ENCODE results near the gene MYOM1.
"Not testable (repeated sequence)": the region's sequence is repeated elsewhere in the genome, so short reads cannot be mapped to it uniquely, and the experiment has no call there.

The MYOM1 gene

GRCh38 chr18:3073353-3073752 lies 146.4 kb downstream of the MYOM1 start:
- not testable (repeated sequence) for DNase-seq

GRCh38 chr18:3071676-3072075 lies 148.1 kb downstream of the MYOM1 start:
- DNase-seq = no peak

DNA sequence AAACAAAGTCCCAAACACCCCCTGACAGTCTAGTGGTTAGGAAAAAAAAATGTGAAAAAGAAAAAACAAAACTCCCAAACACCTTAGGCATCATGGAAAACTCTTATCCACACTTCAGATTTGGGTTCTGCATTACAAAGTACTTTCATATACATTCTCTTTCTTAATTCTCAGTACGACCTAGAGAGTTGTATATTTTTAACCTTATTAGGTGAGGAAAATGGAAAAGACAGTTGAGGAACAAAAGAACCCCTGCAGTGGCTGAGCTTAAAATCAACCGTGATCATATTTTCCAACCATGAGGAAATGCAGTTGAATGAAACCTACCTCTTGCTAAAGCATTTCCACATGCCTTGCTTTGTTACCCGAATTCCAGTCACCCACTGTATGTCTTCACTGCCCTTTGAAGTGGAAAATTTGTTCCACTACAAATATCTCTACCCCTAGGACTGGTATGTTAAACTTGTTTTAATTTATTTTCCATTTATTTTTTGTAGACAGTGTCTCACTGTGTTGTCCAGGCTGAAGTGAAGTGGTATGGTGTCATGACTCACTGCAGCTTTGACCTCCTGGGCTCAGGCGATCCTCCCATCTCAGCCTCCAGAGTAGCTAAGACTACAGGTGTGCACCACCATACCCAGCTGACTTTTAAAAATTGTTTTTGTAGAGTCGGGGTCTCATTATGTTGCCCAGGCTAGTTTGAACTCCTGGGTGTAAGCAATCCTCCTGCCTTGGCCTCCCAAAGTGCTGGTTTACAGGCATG lies 149.9 kb downstream of the MYOM1 start:
- no peak for DNase-seq

DNA sequence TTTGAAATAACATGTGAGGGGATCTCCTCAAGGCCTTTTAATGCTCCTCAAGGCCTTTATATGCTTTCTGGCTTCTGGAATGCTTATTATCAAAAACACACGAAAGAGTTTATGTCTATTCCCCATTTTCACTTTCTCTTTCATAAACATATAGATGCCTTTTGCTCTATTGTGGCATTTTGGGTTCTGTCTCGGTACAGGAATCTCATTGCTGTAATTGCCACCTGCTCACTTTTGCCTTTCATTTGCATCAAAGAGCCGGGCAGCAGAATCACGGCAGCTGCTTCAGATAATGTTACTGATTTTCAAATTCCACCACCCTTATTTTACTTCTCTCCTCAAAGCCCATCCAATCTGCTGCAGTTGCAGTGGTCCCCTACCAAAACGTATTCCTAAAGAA lies 152.0 kb downstream of the MYOM1 start:
- no peak for DNase-seq

- no peak for DNase-seq
These were observed 152.6 kb downstream of the MYOM1 start for GRCh38 chr18:3067165-3067661.

GRCh38 chr18:3066341-3067110 lies 153.2 kb downstream of the MYOM1 start:
- no peak for DNase-seq

- DNase-seq = not testable (repeated sequence)
These were observed 156.0 kb downstream of the MYOM1 start for GRCh38 chr18:3063766-3064165.

GRCh38 chr18:3062798-3063680 lies 156.7 kb downstream of the MYOM1 start:
- no peak for DNase-seq

DNA sequence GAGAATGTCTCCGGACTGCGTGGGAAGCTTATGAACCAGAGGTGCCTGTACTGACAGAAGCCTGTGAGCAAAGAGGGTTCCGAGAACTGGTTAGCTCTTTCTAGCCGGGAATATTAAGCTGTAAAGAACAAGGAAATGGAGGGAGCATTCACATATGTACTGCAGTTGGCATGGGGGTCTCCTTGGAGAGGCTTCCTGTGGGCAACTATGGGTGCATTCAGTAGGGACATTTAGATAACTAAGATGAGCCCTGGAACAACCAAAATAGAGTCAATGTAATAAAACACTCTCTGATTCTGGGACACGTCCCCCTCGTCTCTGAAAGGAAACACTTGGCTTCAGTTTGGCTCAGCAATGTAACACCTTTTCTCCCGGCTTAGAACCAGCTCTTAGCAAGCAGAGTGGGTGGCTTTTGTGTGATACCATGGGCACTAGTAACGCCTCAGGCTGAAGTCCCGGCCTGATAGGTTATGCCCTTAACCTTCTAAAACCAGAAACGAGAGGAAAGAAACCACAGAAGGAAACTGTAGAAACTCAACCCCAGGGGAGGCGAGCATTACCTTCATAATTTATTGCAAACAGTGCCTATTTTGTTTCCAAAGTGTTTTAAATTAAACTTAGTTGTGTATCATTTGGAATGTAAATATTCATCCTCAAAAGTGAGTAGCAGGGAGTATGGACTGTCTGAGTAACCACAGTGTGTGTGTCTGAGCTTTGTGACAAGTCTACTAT lies 158.0 kb downstream of the MYOM1 start:
- DNase-seq = no peak

DNA sequence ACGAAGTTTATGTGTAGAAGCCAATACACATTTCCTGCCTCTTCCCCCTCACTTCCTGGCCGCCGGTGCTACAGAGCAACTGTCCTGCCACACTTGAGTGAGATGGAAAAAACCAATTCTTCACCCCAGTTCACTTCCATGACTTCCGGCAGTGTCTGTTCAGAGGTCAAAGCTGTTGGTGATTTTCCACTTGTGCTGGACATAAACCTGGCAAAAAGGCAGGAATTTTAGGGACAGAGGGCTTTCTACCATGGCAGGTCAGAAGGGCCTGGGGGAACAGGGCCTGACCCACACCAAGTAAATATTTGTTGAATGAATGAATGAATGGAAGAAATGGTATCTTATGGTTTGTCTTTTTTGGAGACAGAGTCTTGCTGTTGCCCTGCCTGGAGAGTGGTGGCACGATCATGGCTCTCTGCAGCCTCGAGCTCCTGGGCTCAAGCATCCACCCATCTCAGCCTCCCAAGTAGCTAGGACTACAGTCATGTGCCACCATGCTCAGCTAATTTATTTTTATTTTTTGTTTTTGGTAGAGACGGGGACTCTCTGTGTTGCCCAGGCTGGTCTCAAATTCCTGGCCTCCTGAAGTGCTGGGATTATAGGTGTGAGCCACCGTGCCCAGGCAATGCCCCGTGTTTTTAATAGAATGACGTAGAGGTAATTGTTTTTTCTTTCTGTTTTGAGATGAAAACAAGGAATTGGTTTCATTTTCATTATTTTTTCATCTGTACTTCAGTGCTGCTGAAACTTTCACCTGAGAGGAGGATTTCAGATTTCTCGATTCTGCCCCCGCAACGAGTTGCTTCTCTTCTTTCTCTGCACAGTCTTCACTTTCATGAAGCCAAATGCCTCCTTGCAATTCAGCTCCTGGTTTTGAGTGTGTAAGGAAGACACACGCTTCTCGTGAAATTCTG lies 158.8 kb downstream of the MYOM1 start:
- DNase-seq = no peak

DNA sequence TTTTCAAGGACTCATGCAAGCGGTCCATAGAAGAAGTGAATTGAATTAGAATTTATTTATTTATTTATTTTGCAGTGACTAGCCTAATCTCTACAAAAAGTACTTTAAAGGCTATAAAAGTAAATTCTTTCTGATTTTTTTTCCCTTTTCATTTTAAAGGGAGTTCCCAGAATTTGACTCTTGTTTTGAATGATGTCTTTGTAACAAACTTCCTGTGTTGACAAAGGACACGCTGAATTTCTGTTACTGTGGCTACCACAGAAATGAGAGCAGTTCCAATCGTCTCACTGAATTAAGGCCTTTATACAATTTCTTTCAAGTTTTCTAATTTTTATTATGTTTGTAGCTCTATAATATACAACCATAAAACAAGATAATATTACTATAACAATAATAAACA lies 160.5 kb downstream of the MYOM1 start:
- no peak for DNase-seq

- no peak for DNase-seq
These were observed 161.2 kb downstream of the MYOM1 start for GRCh38 chr18:3058328-3059191.

- DNase-seq = no peak
These were observed 162.2 kb downstream of the MYOM1 start for GRCh38 chr18:3057526-3057925.

DNA sequence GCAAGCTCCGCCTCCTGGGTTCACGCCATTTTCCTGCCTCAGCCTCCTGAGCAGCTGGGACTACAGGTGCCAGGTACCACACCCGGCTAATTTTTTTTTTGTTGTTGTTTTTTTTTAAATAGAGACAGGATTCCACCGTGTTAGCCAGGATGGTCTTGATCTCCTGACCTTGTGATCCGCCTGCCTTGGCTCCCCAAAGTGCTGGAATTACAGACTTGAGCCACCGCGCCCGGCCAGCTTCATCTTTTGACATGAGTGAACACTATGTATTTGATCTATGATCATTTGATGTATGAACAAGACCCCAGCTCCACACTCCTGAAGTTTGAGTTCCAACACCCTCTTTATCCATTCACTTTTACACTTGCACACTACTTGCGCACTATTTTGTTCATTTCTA lies 163.5 kb downstream of the MYOM1 start:
- DNase-seq = no peak

GRCh38 chr18:3055816-3056215 lies 164.0 kb downstream of the MYOM1 start:
- DNase-seq = no peak

GRCh38 chr18:3055186-3055728 lies 164.5 kb downstream of the MYOM1 start:
- no peak for DNase-seq

GRCh38 chr18:3054780-3055179 lies 165.0 kb downstream of the MYOM1 start:
- no peak for DNase-seq

DNA sequence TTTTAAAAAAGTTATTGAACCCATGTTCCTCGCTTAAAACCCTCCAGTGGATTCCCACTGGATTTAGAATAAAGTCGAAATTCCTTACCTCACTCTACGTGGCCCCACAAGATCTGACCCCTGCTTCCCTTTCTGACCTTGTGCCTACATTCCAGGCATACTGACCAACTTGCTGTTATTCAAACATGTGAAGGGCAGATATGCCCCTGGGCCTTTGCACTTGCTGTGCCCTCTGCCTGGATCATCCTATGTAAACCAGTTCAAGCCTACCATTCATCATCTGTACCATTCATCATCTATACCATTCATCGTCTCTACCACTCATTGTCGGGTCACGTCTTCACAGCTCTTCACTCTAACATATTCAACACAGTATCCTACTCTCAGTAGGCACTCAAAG lies 165.6 kb downstream of the MYOM1 start:
- DNase-seq = no peak

DNA sequence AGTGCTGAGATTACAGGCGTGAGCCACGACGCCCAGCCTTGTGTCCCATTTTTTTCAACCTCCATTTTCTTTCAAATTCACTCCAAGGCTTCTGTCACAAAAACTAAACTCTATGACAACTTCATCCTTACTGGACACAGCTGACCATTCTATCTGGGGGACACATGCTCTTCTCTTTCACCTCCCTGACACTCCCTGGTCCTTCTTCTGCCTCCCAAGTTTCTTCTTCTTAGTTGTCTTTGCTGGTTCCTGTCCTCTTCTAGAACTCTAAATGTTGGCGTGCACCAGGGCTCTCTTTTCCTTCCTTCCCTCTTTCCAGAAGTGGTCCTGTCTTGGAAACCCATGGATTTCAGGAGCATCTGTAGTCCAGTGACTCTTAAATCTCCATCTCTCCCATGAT lies 166.7 kb downstream of the MYOM1 start:
- no peak for DNase-seq

GRCh38 chr18:3052411-3052758 lies 167.4 kb downstream of the MYOM1 start:
- DNase-seq = no peak
